Activated CD4-positive, CD25-positive, alpha-beta regulatory T cell (primary cell): ENCODE results near the gene MRPL23.
"Not testable (repeated sequence)": the region's sequence is repeated elsewhere in the genome, so short reads cannot be mapped to it uniquely, and the experiment has no call there.

Experiments
- DNase-seq, 4 experiments: peaks; one replicate each; lab custom pipeline; 2025; lab: John Stamatoyannopoulos, UW

The MRPL23 gene

DNA sequence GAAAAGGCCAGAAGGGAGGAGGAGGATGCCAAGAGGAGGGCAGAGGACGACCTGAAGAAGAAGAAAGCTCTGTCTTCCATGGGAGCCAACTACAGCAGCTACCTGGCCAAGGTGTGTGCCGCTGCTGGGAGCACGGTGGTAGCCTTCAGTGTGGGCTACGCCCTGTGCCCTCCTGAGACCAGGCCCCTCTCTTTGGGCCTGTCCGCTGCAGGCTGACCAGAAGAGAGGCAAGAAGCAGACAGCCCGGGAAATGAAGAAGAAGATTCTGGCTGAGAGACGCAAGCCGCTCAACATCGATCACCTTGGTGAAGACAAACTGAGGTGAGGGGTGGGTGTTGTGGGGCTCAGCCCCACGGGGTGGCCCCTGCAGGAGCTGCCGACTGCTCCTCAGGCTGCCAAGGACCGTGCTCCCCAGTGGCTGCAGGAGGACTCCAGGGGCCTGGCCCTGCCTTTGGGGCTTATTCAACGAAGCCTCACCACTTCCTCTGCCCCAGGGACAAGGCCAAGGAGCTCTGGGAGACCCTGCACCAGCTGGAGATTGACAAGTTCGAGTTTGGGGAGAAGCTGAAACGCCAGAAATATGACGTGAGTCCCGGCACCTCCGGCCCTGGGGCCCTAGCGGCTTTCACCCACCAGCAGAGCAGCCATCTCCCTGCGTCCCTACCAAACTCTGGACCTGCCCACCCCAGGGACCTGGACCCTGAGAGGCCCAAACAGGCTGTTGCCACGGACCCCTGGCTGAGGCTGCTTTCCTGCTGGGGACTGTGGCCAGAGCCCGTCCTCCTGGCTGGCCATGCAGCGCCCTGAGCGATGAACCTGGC is 12.6 kb upstream of the MRPL23 start:
- DNase-seq, result no peak

DNA sequence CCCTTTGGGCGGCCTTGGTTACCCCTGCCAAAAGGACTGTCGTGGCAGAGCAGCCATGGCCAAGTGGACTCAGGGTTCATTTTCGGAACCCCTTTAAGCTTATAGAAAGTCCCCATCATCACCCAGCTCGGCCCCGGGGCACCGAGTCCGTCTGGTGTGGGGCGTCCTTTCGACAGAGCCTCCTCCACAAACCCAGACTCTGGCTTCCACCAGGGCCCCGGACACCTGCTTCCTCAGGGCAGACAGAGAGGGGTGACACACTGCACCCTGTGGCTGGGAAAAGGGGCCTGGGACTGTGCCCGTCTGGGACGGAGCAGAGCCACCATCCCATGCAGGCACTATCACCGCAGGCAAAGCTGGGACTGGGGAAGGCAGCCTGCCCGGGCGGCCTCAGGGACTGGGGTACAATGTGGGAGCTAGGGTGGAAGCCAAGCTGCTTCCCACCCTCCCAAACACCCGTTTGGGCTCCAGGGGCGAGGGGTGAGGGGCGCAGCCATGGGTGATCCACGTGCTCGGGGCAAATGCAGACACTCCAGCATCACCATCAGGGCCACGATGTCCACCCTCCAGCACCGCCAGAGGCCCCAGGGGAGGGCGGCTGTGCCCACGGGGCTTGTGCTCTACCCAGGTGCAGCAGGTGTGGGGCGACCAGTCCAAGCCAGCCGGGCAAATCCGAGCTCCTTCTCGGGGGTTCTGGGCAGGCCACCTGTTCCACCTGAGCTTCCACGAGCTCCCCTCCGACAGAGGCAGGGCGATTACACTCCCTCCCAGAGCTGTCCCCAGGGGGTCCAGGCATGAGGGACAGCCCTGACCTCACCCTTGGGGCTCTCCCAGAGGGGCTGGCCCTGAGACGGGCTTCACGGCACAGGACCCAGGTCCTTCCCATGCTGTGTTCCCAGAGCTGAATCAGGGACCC is 11.7 kb upstream of the MRPL23 start:
- DNase-seq, result no peak

DNA sequence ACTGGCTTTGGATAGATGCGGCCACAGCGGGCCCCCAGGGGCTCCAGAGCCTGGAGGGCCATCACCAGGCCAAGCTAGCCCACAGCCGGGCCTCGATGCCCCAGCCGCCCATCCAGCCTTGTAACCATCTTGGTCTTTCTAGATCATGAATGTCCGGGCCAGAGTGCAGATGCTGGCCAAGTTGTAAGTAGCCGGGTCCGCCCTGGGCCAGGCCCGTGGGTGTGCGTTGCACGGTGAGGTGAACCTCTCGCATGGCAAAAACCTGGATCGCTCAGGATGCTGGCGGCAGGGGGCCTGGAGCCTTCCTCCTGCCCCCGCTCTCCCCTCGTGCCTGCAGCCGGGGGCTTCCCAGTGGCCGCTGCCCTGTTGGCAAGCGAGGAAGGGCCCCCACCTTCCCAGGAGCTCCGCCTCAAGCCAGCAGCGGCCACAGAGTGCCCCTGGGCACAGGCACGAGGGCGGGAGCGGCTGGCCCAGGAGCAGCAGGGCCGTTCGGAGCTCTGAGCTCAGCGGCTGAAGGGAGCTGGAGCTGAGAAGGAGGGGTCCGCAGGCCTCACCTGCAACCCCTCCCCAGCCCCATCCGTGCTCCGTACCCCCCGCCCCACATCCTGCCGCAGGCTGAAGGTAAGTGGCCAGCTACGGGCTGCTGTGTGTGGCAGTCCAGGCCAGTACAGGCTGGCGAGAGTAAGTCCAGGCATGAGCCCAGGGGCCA is 10.9 kb upstream of the MRPL23 start:
- DNase-seq, result no peak

DNA sequence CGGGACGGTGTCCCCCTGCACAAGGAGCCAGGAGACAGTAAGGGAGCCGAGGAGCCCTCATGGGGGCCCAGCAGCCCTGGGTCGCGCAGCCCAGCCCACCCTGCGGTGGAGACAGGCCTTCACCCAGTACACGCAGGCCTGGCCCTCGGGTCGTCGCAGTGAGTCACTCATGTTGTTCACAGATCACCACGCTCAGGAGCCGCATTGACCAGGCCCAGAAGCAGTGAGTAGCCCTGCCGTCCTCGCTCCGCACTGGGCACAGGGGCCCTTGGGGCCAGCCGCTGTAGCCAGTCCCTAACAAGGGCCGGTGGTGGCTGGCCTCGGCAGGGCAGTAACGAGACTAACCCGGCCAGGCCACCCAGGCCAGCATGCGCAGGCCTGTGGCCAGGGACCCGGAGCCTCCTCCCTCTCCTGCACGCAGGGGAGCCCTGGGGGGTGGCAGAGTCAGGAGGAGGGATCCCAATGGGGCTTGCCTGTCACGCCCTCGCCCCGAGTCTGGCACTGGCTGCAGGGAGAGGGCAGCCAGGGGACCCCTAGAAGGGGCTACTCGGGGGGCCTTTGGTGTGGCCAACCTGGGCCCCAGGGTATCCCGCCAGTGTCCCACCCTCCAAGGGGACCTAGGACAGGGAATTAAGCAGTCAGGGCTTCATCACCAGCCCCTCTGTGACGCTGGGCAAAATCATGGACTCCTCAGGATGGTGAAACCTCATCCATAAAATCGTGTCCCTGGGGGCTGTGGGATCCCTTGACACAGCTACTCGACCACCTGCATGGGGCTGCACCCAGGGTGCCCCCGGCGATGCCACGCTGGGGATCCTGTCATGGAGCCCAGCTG is 10.1 kb upstream of the MRPL23 start:
- DNase-seq, result no peak

DNA sequence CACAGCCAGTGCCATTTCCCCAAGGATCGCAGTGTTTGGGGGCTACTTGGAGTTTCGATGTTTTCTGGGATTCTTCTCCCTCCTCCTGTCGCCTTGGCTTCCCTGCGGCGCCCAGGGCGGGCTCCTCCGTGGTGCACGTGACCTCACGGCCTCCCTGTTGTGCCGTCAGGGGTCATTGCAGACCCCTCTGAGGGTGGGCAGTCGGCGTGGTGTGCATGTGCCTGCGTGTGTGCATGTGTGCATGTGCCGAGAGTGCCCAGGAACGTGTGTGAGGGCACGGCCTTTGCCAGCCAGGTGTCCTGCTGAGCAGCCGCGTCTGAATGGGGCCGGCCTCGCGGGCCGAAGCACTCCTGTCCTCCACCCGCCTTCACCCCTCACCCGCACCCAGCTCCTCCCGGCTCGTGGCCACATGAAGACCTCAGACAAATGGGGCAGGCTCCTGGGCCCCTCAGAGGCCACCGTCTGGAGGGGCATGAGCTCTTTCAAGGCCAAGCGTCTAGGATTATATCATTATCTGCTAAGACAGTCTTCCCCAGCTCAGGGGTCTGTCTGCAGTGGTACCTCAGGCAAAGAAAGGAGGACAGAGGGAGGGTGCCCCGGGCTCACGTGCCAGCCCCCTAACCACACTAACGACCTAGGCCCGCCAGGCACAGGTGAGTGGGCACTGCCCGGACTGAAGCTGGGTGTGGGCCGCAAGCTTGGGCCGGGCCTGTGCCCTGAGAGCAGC is 9.4 kb upstream of the MRPL23 start:
- no peak for DNase-seq

DNA sequence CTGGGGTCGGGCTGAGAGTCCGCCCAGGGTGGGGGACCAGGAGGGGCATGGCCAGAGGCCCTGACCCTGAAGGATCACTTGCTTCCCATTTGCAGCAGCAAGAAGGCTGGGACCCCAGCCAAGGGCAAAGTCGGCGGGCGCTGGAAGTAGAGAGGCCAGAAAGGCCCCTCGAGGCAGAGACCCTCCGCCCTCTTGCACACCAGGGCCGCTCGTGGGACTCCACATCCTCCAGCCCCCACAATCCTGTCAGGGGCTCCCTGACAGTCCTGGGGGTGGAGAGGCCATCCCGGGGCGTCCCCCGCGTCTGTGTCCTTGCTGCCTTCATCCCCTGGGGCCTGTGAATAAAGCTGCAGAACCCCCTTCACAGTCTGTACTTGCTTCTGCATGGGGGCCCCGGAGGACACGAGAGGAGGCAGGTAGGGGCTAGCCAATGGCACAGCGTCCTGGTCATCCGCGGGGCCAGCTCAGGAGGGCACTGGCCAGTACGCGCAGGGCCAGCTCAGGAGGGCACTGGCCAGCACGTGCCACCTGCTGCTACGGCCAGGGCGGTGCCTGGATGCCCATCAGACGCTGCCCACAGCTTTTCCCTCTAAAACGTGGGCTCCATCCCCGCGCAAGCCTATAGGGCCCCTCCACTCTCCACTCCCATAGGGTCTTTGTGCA is 8.7 kb upstream of the MRPL23 start:
- DNase-seq, result no peak

DNA sequence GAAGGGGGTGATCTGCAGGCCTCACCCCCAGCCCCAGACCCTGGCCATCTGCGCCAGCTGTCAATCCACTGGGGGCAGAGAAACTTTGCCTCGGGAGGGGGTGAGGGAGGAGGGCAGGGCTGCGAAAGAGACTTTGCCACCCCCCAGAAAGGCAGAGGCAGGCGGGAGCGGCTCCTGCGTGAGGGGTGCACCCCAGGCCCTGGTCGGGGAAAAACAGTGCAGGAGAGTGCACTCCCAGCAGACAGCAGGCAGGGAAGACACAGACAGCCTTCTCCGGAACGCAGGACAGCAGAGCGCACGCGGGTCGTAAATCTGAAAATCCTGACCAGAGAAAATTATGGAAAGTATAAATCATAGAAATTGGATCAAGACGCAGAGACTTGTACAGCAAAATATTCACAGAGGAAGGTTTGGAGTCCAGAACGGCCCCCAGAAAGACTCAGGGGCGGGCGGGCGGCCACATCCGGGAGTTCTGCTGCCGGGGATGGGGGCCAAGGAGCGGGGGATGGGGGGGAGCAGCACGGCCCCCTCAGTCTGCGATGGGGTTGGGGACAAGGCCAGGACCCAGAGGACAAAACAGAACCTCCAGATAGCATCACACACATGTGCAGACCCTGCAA is 8.0 kb upstream of the MRPL23 start:
- DNase-seq, result no peak

DNA sequence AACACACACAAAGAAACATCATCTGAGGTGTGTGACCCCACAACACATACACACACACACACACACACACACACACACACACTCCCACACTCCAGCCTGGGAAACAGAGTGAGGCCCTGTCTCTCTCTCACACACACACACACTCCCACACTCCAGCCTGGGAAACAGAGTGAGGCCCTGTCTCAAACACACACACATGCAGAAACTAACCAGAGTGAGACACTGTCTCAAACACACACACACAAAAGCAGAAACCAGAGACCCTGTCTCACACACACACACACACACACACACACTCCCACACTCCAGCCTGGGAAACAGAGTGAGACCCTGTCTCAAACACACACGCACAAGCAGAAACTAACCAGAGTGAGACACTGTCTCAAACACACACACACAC is 7.3 kb upstream of the MRPL23 start:
- DNase-seq, result not testable (repeated sequence)

DNA sequence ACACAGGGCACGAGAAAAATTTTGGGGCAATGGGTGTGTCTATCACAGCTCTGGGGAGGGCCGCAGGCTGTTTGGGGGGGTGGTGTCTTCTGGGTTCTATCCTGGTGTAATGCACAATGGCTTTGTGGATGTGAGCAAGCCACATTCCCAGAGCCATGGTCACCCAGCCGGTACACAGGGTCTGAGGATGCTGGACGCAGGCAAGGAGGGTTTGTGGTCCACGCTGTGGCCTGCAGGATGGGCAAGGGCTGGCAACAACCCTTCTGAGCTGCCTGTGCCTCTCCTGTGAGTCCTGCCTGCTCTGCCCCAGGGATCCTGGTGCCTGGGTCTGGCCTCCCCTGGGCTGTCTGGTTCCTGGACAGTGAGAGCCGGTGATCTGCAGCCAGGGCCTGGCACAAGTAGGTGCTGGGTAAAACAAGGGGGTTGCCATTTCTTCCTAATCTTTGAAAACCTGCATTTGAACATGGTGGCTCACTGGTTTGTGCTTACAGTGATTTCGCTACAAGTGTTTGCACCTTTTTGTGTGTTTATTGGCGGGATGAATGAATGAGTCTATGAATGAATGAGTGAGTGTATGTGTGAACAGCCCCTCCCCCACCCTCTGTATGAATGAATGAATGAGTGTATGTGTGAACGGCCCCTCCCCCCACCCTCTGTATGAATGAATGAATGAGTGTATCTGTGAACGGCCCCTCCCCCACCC is 4.4 kb upstream of the MRPL23 start:
- no peak for DNase-seq

DNA sequence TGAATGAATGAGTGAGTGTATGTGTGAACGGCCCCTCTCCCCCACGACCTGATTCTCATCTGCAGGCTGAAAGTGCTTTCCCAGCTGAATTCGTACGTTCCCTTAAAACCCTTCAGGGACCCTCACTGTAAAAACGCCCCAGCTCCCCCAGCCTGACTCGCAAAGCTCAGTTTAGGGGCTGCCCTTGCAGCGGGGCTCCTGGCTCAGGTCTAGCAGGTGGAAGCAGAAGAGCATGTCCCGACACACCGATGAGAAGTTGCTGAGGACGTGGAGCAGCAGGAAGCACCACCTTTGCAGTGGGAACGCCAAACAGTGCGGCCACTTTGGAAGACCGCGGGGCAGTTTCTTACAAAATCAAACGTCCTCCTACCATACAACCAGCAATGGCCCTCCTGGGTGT is 3.6 kb upstream of the MRPL23 start:
- DNase-seq, result no peak

DNA sequence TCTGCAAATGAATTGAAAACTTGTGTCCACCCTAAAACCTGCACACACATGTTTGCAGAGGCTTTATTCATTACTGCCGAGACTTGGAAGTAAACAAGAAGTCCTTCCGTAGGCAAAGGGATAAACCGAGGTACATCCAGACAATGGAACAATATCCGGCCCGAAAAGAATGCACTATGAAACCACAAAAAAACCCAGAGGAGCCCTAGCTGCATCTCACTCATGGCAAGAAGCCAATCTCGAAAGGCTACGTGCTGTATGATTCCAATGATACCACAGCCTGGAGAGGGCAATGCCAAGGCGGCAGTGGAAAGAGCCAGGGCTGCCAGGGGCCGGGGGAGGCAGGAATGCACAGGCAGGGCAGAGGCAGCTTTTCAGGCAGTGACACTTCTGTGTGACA is 3.2 kb upstream of the MRPL23 start:
- no peak for DNase-seq

DNA sequence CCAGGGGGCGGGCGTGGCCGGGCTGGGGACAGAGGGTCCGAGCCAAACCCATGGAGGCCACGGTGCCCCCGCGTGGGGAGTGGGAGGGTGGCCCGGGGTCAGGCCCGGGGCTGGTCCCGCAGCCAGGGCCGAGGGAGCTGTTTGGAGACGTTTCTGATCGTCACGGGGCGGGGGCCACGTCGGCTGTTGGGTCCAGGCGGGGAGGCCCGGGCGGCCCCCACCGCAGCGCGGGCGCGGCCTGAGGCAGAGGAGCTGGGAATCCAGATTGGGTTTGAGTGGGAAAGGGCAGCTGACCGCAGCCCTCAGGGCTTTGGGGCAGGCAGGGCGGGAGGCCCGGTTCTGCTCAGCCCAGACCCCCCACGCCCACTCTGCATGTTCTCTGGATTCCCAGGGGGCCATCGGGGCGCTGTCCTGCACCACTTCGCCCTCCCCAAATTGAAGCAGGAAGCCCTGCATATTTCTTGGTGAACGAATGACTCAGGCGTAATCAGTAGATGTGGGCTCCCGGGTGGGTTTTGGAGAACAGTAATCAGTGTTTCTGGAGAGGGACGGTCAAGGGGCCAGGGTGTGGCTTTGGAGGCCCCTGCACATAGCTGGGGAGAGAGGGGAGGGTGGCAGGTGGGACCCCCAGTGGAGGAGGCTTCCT is 583 bp downstream of the MRPL23 start:
- DNase-seq, result no peak

DNA sequence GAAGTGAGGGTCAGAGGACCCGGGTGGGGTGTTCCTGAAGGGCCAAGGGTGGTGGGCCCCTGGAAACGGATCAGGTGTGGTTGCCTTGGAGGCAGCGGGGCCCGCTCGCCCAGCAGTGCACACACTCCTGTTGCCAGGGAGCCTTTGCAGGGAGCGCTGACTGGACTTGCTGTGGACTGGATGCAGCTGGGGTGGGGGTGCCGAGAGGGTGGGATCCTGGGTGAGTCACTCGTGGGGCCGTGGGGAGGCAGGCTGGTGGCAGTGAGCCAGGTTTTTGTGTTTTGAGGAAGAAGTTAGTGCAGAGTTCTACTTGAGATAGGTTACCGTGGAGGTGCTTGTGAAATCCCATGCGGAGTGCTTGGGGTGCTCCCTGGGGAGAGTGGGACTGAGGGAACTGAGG is 1.3 kb downstream of the MRPL23 start:
- no peak for DNase-seq

DNA sequence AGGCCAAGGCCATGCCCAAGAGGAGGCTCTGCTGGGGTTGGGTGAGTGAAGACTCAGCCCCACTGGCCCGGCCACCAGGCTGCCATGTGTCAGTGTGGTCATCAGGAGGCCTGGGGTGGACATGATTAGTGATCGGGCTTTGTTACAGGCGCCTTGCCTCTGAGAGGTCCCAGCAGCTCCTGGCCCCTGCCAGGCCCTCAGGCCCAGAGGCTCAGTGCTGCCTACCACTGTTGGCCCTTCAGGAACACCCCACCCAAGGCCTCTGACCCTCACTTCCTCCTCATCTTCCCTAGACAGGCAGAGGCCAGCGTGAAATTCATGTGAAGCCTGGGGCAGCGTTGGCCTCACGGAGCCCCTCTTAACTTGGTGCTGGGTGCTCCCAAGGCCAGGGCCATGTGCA is 2.2 kb downstream of the MRPL23 start:
- DNase-seq, result no peak

DNA sequence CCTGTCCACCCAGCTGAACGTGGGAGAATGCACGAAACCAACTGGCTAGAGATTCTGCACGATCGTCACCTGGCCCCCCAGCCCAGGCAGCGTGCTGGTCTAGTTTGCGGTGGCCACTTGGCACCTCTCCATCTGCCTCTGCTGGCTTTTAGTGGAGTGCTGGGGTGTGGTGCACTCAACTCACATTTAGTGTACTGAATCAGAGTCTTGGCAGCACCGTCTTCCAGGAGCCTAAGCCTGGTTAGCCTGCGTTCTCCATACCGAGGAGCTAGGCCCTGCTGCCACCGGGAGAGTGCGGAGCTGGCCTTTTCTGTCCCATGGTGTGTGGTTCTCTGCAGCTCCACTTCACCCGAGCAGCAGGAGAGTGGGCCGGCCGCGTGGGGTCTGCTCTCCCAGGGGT is 2.8 kb downstream of the MRPL23 start:
- no peak for DNase-seq

DNA sequence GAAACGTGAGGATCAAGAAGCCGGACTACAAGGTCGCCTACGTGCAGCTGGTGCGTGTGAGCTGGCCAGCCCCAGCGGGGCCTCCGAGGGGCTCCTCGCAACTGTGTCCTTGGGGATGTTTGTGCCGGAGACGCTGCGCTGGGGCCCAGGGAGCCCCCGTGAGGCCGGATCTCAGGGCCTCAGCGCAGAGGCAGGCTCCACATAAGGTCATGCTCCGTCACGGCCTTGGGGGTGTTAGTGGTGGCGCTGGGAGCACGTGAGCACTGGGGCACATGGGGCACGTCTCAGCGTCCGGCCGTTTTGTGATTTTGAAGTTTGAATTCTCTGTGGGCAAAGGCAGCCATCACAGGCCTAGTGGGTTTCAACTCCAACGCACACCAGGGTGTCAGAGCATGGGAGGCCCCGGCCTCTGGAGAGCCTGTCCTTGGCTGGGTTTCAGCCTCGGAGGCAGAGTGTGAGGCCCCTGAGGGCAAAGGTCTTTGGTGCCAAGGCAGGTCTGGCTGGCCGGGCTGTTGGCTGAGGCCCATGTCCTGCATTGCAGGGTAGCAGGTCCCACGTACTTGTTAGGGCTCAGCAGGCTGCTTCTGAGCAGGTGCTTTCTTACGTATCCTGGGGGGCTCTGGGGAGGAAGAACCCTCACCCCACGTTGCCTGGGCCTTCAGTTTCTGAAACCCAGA is 5.8 kb downstream of the MRPL23 start:
- no peak for DNase-seq

DNA sequence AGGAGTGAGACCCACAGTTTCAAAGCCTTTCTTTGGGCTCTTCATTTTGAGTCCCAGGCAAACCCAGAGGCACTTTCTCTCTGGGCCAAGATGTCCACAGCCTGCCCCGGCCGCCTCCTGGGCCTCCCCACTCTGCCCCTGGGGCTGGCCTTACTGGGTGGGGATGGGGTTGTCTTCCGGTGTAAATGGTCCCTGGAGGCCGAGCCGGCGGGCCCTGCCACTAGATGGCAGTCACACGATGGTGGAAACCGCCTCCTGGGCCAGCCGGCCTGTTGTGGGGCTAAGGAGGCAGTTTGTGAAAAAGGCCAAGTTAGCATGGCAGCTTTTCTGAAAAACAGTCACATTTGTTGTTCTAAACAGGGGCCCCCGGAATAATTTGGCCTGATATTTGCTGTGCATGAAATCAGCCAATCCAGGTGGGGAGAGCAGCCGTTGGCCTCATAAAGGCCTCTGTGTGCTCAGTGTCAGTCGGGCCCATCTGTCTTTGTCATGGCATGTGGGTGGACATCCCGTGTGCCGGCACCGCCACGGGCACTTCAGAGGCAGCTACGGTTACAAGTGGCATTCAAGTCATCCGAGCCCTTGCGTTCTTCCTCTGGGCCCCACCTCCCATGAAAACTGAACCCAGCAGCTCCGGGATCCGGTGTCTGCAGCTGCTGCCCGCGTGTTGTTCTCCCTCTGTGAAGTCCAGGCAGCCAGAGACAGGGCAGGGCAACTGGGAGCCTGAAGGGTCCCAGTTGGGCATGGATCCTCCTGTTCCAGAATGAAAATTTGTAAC is 6.5 kb downstream of the MRPL23 start:
- DNase-seq, result no peak
